HG02623 (cell line): ENCODE data around the gene IL17RA.

Experiments used
- ATAC-seq: cut with Tn5 transposase; IDR thresholded peaks from one replicate; pipeline ENCODE4 v1.9.1; 2021; ENCODE audit warnings: moderate library complexity; ENCODE audit not compliant: unreplicated experiment

The IL17RA gene

DNA sequence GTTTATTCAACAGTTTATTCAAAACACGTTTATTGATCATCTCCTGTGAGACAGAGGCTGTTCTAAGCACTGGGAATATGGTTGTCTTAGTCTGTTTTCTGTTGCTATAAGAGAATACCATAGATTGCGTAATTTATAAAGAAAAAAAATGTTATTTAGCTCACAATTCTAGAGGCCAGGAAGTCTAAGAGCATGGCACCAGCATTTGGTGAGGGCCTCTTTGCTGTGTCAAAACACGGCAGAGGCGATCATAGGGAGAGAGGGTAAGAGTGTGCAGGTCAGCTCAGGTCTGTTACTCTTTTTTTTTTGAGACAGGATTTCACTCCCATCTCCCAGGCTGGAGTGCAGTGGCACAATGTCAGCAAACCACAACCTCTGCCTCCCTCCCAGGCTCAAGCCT, 5.2 kb upstream of the IL17RA start:
- ATAC-seq: no peak

GRCh38 chr22:17083255-17083654, 1.5 kb upstream of the IL17RA start:
- ATAC-seq: no peak

- no peak for ATAC-seq
Observed at GRCh38 chr22:17083811-17084441, 874 bp upstream of the IL17RA start.

GRCh38 chr22:17085277-17086181, 729 bp downstream of the IL17RA start:
- ATAC-seq: no peak

DNA sequence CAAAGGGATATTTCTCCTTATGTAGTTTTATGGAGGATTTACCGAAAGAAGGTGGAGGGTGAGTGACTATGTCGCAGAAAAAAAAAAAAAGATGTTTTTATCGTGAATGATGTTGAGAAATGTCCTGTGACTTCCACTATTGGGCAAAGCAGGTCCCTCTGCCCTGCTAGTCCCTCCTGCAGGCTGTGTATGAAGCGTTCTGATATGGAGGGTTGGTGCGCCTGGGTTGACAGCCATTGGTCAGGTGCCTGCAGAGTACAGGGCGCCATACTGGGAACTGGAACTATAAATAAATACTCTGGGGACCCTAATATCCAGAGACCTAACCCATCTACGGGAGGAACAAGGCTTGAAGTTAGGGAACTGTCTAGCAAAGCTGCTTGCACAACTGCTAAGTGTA, 1.5 kb downstream of the IL17RA start:
- no peak for ATAC-seq

GRCh38 chr22:17086788-17087497, 2.1 kb downstream of the IL17RA start:
- no peak for ATAC-seq

DNA sequence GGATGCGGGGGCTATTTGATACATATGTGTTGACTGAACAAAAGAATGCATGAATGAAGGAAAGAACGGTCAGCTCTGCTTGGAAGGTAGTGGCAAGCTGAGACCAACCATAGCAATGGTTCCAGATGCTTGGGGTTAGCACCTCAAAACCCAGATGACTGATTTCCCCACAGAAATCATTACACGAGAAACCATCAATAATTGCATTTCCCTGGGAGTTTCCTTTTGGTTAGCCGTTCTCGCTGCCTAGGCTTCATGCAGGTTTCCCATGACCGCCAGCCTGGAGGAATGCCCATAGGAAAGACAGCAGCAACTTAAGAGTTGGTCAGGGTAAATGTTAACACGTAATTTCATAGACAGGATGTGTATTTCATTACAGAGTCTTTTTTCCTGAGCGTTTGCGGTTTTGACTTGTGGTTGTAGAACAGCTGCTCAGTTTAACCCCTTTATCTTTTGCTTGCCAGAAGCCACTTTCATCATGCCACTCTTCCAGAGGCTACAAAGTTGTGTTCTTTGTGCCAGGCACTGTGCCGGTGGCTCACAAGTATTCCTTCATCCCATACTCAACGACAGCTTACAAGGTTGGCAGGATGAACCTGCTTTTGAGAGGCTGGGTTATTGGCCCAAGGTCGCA, 2.8 kb downstream of the IL17RA start:
- peak; percentile 25 for ATAC-seq

DNA sequence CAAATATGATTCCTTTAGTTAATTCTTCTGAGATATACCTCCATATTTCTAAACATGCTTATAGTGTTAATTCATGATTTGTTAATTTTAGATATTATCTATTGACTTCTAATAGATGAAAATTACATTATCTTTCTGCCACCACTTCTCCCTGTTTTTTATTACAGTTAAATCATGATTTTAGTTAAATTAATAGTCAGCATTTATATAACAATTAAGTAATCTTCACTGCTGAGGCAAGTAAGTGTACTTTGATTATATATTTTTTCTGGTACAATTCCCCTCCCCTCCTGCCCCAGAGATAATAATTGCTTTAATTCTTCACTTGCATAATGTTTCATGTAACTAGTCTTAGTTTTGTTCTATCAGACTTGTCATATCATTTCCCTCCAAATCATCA, 5.8 kb downstream of the IL17RA start:
- no peak for ATAC-seq

DNA sequence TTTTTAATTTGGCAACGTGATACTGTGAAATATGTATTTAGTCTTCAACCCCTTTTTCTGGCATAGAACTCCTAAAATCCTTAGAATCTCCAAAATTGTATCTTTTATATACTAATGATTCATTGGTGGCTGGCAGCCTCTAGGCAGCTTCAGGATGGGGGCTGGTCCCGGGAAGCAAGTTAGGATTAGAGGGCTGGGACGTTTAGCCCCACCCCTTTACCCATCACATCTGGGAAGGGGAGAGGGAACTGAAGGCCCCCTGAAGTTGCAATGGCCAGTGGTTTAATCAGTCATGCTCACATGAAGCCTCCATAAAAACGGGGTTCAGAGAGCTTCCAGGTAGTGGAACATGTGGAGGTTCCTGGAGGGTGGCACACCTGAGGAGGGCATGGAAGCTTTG, 7.1 kb downstream of the IL17RA start:
- no peak for ATAC-seq

DNA sequence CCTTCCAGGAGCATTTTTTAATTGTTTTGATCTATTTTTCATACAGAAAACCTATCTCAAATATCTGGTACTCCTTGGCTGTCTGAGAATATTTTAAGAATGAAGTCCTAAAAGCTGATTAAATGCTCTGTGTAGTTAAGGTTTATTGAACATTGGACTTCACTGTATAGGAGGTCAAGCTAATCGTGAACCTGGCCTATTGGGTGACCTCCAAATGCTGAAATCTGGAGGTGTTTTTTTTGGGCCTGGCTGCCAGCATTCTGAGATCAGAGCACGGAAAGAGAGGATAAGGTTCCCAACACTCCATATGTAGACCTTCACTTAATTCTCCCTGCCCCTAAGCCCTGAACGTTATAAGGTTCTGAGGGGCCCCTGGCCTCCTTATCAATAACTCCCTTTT, 8.3 kb downstream of the IL17RA start:
- ATAC-seq: no peak

GRCh38 chr22:17095538-17095937, 10.7 kb downstream of the IL17RA start:
- no peak for ATAC-seq

- ATAC-seq: no peak
Observed at GRCh38 chr22:17096071-17096470, 11.3 kb downstream of the IL17RA start.

DNA sequence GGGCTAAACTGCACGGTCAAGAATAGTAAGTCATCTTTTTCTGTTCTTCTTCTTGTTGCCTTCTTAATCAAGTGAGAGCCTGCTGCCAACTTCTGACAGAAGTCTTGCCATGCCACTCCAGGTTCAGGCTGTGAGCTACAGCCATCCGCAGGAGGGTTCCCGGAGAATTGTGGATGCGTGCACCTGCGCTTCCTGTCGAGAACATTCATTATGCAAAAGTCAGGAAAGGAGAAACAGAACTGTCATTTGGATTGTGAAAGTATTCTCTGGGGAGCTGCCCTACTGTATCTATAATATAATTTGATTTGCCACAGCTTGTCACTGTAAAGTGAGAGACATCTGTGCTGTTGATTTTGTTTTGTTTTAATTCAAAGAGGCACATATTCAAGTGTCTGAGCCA, 12.3 kb downstream of the IL17RA start:
- no peak for ATAC-seq

DNA sequence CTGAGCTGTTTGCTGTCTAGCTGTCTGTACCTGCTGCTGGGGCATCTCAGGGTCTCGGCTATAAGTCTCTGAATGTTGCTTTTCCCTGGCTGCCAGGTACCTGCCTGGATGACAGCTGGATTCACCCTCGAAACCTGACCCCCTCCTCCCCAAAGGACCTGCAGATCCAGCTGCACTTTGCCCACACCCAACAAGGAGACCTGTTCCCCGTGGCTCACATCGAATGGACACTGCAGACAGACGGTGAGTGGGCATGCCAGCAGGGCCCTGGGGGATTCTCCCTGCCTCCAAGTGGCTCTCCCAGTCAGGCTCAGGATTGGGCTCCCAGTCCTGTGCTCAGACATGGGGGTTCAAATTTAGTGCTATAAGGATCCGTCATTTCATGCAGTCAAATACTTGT, 12.9 kb downstream of the IL17RA start:
- no peak for ATAC-seq

GRCh38 chr22:17098379-17098819, 13.6 kb downstream of the IL17RA start:
- no peak for ATAC-seq

- no peak for ATAC-seq
Observed at GRCh38 chr22:17100621-17101020, 15.8 kb downstream of the IL17RA start.

- ATAC-seq: no peak
Observed at GRCh38 chr22:17101475-17102296, 16.9 kb downstream of the IL17RA start.

DNA sequence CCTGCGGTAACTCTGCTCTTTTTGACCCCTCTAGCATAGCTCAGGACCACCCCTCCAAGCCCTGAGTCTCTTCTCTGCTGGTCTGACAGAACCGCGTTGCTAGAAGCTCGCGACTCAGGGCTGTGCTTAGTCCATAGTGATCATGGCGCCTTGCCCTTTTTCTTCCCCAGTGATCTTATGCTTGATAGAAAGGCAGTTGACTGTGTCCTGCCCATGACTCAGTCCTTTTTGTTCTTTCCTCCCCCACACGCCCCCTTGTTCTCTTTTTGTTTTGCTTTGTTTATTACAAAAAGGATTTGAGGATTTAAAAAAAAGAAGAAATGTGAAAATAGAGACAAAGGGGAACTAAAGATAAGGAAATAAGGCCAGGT, 17.5 kb downstream of the IL17RA start:
- ATAC-seq: no peak

- no peak for ATAC-seq
Observed at GRCh38 chr22:17103351-17103750, 18.6 kb downstream of the IL17RA start.

DNA sequence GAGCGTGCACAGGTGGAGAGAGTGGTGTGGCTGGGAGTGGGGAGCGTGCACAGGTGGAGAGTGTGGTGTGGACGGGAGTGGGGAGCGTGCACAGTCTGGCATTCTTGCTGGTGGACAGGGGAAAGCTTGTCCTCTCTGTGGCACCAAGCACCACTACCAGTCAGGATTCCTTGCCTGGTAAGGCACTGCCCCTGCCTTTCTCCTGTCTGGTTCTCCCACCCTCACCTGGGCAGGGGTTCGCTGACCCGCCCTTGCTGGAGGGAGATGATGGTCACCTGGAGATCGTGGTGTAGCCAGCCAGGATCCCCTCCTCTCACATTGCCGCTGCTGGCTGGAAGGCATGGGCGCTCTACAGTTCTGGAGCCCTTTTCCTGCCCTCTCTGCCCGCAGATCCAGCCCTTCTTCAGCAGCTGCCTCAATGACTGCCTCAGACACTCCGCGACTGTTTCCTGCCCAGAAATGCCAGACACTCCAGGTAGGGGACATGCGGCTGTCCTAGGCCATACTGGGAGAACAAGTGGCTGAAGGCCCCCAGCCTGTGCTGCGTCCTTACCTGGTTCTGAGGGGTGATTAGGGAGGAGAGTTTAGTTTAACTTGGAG, 19.6 kb downstream of the IL17RA start:
- no peak for ATAC-seq
